PFSK-1 (cell line): Measurements from ENCODE around the gene TGFBR1.

Source experiments
- POLR2AphosphoS5 ChIP-seq: IDR thresholded peaks from 2 replicates; pipeline ENCODE4 v1.6.1; 2012; ENCODE audit warnings: low read depth, mild to moderate bottlenecking, control low read depth, low read length, moderate library complexity
- SIN3A ChIP-seq: IDR thresholded peaks from 2 replicates; pipeline ENCODE4 v1.6.1; 2012; ENCODE audit warnings: mild to moderate bottlenecking, low read length, moderate library complexity, borderline replicate concordance; ENCODE audit not compliant: insufficient read depth
- TAF1 ChIP-seq: IDR thresholded peaks from 2 replicates; pipeline ENCODE4 v1.6.1; 2012; ENCODE audit warnings: low read length, control low read depth, borderline replicate concordance; ENCODE audit not compliant: insufficient read depth
- TF ChIP-seq, protein P1 (sequence below), 2 experiments: IDR thresholded peaks; 2 replicates each; pipeline versions ENCODE4 v1.6.1 to v1.8.0; 2011 to 2012; ENCODE audit warnings: low read depth in 2 of 2, low read length in 2 of 2, control low read depth in 1 of 2, inconsistent platforms in 1 of 2, mild to moderate bottlenecking in 1 of 2, moderate library complexity in 1 of 2; ENCODE audit not compliant: insufficient read depth in 1 of 2

GRCh38 chr9:99127356-99128132, 22.6 kb downstream of the TGFBR1 start:
- TF ChIP-seq, protein P1, sequence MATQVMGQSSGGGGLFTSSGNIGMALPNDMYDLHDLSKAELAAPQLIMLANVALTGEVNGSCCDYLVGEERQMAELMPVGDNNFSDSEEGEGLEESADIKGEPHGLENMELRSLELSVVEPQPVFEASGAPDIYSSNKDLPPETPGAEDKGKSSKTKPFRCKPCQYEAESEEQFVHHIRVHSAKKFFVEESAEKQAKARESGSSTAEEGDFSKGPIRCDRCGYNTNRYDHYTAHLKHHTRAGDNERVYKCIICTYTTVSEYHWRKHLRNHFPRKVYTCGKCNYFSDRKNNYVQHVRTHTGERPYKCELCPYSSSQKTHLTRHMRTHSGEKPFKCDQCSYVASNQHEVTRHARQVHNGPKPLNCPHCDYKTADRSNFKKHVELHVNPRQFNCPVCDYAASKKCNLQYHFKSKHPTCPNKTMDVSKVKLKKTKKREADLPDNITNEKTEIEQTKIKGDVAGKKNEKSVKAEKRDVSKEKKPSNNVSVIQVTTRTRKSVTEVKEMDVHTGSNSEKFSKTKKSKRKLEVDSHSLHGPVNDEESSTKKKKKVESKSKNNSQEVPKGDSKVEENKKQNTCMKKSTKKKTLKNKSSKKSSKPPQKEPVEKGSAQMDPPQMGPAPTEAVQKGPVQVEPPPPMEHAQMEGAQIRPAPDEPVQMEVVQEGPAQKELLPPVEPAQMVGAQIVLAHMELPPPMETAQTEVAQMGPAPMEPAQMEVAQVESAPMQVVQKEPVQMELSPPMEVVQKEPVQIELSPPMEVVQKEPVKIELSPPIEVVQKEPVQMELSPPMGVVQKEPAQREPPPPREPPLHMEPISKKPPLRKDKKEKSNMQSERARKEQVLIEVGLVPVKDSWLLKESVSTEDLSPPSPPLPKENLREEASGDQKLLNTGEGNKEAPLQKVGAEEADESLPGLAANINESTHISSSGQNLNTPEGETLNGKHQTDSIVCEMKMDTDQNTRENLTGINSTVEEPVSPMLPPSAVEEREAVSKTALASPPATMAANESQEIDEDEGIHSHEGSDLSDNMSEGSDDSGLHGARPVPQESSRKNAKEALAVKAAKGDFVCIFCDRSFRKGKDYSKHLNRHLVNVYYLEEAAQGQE (IDR thresholded peaks at IDR 0.05; ENCODE audit: insufficient read depth in 1 of 2, low read depth in 2 of 2, low read length in 2 of 2), result no peak
- TF ChIP-seq POLR2AphosphoS5 (no peak), TAF1 (no peak), SIN3A (no peak)
